ENCODE data around the gene TMEM54. TPM values are rescaled to one million over a fixed set of nuclear protein-coding genes. Genes with fewer than 3 reads are reported as not detected.
A peak's percentile ranks its signal among the peaks of the same experiment; 100 is the strongest.

Gene TMEM54
- polyA plus RNA-seq, 1 donor from 2014 or later = not detected

DNA sequence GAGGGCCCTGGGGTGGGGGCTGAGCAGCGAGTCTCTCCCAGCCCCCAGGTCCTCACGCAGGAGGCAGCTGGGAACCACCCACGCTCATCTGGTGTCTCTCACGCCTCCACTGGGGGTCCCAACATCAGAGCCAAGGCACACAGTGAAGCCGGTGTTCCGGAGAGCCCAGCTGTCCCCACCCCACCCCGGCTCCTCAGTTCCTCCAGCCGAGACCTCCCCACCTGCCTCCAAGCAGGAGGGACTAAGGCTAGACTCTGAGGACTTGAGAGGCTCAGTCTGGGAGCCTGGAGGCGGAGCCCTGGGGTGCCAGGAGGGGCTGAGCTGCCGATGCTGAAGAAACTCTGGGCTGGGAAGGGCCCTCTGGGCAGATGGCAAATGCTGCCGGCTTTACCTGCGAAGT is 16.5 kb downstream of the TMEM54 start:
- H3K36me3 Mint-ChIP-seq = peaks cover 2% of the 10 kb centered on the region
- H3K4me3 Mint-ChIP-seq = no peak overlapping the region
- no peaks in the 10 kb centered on the region for H3K9me3 Mint-ChIP-seq
- no peak overlapping the region for H3K27ac Mint-ChIP-seq
- H3K4me1 Mint-ChIP-seq = peaks cover 0 to 4% (median 4%) of the 10 kb centered on the region in 3 donors
- H3K27me3 Mint-ChIP-seq = peaks cover 45% of the 10 kb centered on the region

DNA sequence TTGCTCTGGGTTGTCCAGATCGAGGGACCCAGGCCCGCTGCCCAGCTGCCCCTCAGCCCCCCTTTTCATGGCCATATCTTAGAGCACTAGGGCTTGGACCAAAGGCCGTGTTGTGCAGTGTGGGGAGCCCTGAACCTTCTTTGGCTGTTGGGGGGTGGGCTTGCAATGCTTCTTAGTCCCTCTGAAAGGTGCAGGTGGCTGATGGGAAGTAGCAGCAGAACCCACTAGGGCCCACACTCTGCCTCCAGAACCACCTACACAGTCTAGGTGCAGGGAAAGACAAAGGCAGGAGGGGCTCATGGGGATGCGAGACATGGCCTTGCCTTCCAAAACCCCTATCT is 17.2 kb downstream of the TMEM54 start:
- Mint-ChIP-seq H3K27me3 (peaks cover 39% of the 10 kb centered on the region), H3K4me3 (no peak overlapping the region), H3K27ac (peak overlapping the region in 1 of 3 donors; percentile 23), H3K9me3 (no peaks in the 10 kb centered on the region), H3K4me1 (peaks cover 0 to 4% (median 4%) of the 10 kb centered on the region in 3 donors), H3K36me3 (peaks cover 2% of the 10 kb centered on the region)

DNA sequence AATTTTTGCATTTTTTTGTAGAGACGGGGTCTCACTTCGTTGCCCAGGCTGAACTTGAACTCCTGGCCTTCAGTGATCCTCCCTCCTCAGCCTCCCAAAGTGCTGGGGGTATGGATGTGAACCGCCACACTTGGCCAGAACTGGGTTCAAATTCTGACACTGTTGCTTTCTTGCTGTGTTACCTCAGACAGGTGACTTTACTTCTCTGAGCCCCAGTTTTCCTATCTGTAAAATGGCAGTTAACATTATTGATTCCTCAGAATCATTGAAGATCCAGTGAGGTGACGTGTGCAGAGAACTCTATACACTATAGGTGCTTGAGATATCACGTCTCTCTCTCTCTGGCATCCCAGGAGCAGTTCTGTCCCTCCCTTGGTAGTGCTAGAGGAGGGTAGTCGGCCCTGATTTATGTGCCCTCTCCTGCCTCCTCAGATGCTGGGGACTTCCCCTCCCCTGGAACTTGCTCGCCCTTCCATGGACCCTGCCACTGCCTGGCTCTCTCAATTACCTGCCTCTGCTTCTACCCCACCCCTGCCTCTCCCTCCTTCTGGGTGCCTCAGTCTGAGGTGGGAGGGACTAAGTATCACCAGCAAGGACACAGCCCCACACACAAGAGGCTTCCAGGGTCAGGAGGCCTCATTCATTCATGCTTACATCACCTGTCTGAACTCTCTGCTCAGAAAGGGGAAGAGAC is 17.7 kb downstream of the TMEM54 start:
- Mint-ChIP-seq H3K4me1 (peaks cover 0 to 4% (median 4%) of the 10 kb centered on the region in 3 donors), H3K4me3 (no peak overlapping the region), H3K36me3 (peaks cover 2% of the 10 kb centered on the region), H3K27ac (peak overlapping the region in 1 of 3 donors; percentile 23), H3K27me3 (peaks cover 37% of the 10 kb centered on the region), H3K9me3 (no peaks in the 10 kb centered on the region)

DNA sequence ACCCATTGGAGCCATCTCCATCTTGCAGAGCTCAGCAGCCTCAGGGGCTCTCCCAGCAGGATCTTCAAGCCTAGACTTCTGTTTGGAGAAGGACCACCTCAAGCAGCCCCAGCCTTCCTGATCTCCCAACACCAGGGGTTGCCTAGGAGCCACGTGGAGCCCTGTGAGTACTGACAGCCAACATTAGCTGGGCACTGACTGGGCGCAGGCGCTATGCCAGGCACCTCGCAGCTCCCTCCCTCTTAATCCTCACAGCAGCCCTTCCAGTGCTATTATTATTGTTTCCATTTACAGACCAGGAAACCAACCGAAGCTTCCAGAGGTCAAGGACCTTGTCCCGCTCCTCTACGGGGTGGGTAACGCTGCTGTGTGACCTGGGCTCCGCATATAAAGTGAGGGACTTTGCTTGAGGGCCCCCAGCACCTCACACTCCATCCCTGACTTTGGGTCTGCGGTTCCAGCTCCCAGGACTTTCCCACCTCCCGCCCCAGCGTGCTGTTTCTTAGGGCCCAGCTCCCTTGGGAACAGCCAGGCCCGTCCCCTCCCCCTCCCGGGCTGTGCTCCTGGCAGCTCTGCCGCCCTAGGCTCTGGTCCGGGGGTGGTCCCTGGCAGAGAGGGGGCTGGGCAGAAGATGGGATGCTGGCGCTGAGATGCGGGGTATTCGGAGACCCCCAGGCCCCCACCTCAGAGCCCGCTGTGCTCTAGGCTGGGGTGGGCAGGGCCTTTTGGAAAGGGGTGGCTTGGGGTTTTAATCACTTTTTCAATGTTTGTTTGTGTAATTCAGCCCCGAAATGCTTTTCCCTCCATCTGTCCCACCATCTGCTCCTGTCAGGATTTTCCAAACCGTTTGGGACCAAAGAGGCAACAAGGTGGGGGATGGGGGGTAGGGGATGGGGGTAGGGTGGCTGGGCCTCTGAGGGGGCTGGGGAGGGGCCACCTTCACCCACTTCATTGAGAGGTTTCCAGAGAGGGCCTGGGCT is 19.0 kb downstream of the TMEM54 start:
- Mint-ChIP-seq H3K4me1 (peaks cover 0 to 4% (median 4%) of the 10 kb centered on the region in 3 donors), H3K4me3 (no peak overlapping the region), H3K36me3 (peaks cover 2% of the 10 kb centered on the region), H3K9me3 (no peaks in the 10 kb centered on the region), H3K27me3 (peaks cover 25% of the 10 kb centered on the region), H3K27ac (no peak overlapping the region)

DNA sequence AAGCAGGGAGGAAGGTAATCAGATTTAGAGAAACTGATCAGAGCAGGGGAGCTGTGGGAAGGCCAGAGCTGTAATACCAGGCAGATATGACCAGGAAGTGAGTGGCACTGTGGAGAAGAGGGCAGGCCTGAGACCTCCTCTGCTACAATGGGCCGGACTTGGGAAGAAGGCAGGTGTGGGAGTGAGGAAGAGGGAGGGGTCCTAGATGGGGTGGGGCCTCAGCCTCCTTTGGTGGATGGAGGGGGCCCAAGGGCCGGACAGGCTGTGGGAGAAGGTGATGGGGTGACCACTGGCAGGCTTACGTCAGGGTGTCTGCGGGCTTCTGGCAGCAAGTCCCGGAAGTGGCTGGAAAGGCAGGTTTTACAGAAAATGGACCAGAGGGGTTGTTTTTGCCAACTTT is 19.9 kb downstream of the TMEM54 start:
- H3K36me3 Mint-ChIP-seq = no peaks in the 10 kb centered on the region
- peaks cover 0 to 4% (median 3%) of the 10 kb centered on the region in 3 donors for H3K4me1 Mint-ChIP-seq
- H3K27me3 Mint-ChIP-seq = peaks cover 24% of the 10 kb centered on the region
- H3K4me3 Mint-ChIP-seq = no peak overlapping the region
- no peak overlapping the region for H3K27ac Mint-ChIP-seq
- H3K9me3 Mint-ChIP-seq = no peaks in the 10 kb centered on the region

DNA sequence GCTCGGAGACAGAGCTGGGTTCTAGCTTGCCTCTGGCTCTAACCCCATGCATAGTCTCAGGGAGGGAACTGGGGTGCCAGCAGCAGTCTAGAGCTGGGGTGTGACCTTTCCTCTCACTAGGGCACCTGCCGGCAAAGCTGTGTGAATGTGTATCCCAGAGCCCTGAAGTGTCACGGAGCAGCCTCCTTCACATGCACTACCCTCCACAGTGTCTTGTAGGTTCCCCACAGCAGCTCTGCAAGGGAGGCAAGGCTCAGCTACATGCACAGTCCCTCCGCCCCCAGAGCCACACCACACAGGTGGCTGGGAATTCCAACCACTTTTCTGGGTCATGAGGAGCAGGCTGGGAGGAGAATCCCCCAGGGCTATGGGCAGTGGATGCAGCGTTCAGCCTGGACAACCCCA is 22.6 kb downstream of the TMEM54 start:
- H3K36me3 Mint-ChIP-seq = no peaks in the 10 kb centered on the region
- no peaks in the 10 kb centered on the region for H3K9me3 Mint-ChIP-seq
- no peak overlapping the region for H3K27ac Mint-ChIP-seq
- no peak overlapping the region for H3K4me3 Mint-ChIP-seq
- peaks cover 0 to 7% (median 6%) of the 10 kb centered on the region in 3 donors for H3K4me1 Mint-ChIP-seq
- H3K27me3 Mint-ChIP-seq = peaks cover 25% of the 10 kb centered on the region

DNA sequence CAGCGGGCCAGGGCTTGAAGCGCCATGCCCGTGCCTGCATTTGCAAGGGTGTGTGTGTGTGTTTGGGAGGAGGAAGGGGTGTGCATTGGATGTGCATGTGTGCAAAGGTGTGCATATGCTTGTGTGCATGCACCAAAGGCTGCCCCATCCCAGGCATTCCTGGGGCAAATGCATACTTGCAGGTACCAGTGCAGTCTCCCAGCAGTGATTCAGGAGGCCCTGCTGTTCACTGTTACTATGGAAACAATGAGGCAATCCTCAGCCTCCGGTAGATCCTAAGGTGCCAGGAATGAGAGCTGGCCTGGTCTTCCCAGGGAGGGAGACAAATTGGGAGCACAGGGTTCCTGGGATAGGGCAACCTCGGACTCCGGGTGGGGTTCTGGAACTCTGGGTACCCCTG is 23.0 kb downstream of the TMEM54 start:
- H3K9me3 Mint-ChIP-seq = no peaks in the 10 kb centered on the region
- H3K36me3 Mint-ChIP-seq = no peaks in the 10 kb centered on the region
- peaks cover 0 to 7% (median 6%) of the 10 kb centered on the region in 3 donors for H3K4me1 Mint-ChIP-seq
- H3K27ac Mint-ChIP-seq = no peak overlapping the region
- H3K4me3 Mint-ChIP-seq = no peak overlapping the region
- H3K27me3 Mint-ChIP-seq = peaks cover 24% of the 10 kb centered on the region

DNA sequence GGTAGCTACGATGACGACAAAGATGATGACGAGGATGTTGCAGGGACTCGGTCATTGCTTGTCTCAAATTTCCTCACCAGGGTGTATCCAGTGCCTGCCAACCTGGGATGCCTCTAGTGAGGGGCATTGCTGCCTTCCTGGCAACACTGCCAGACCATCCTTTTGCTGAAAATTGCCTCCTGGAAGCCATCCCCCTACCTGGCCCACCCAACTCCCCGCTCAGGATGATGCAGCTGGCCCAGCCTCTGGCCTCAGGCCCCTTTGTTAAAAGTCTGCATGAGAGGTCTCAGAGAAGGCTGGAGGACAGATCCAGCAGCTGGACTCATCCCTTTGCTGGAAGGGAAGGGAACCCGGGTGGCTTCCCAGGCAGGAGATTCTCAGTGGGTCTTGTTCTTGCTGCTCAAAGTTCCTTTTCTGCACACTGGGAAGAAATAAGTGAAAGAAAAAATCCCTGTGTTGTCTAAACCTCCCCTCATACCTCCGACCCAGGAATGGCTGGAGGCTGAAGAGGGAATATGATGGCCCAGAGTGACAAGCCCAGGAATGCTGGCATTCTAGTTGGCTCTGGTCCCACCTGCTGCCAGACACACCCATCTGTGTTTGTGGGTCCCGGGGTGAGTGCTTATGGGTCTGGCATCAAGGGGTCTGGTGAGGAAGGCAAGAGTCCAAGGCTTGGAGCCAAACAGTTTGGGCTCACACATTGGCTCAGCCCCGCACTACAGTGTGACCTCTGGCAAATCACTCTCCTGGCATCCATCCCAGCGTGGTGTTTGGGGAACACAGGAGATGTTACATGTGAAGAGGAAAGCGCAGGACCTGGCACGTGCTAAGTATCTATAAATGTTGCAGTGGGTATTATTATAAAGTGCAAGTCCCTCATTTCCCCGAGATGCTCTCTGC is 23.7 kb downstream of the TMEM54 start:
- H3K36me3 Mint-ChIP-seq = no peaks in the 10 kb centered on the region
- no peaks in the 10 kb centered on the region for H3K9me3 Mint-ChIP-seq
- H3K4me3 Mint-ChIP-seq = no peak overlapping the region
- H3K27ac Mint-ChIP-seq = no peak overlapping the region
- H3K27me3 Mint-ChIP-seq = peaks cover 25% of the 10 kb centered on the region
- peaks cover 0 to 9% (median 9%) of the 10 kb centered on the region in 3 donors for H3K4me1 Mint-ChIP-seq

DNA sequence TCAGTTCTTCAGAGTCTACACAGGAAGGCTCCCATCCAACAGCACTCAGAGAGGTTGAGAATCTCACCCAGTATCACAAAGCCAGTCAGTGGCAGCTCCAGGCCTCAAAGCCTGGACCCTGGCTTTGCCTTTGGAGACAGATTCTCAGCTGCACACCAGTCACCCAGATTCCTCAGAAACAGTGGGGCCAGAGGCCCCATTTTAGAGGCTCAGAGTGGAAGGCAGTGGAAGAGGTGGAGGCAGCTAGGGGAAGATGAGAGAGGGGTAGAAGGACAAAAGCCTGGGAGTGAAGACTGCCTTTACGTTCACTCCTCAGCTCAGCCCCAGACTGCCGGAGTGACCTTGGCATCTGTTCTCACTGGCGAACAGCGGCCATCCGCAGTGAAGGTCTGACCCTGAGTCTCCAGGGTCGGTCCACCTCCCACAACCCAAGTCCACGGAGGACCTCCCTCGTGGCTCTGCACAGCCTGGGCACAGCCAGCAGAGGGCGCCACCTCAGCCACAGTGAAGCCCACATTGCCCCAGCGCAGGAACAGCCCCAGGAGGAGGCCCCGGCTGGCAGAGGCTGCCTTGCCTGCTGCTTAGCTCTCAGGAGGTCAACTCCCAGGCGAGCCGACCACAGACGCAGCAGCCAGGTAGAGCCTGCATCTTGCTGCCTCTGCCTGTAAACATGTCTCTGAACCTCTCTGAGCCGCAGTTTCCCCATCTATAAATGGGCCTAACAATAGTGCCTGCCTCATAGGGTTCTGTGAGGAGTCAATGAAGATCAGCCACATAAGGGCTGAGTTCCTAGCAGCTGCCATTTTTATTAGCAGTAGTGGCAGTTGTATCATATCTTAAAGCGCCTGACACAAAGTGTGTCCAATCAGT is 24.6 kb downstream of the TMEM54 start:
- no peaks in the 10 kb centered on the region for H3K9me3 Mint-ChIP-seq
- no peak overlapping the region for H3K4me3 Mint-ChIP-seq
- no peaks in the 10 kb centered on the region for H3K36me3 Mint-ChIP-seq
- peaks cover 32% of the 10 kb centered on the region for H3K27me3 Mint-ChIP-seq
- H3K27ac Mint-ChIP-seq = peak overlapping the region in 1 of 3 donors; percentile 43
- H3K4me1 Mint-ChIP-seq = peaks cover 7 to 14% (median 10%) of the 10 kb centered on the region in 3 donors

DNA sequence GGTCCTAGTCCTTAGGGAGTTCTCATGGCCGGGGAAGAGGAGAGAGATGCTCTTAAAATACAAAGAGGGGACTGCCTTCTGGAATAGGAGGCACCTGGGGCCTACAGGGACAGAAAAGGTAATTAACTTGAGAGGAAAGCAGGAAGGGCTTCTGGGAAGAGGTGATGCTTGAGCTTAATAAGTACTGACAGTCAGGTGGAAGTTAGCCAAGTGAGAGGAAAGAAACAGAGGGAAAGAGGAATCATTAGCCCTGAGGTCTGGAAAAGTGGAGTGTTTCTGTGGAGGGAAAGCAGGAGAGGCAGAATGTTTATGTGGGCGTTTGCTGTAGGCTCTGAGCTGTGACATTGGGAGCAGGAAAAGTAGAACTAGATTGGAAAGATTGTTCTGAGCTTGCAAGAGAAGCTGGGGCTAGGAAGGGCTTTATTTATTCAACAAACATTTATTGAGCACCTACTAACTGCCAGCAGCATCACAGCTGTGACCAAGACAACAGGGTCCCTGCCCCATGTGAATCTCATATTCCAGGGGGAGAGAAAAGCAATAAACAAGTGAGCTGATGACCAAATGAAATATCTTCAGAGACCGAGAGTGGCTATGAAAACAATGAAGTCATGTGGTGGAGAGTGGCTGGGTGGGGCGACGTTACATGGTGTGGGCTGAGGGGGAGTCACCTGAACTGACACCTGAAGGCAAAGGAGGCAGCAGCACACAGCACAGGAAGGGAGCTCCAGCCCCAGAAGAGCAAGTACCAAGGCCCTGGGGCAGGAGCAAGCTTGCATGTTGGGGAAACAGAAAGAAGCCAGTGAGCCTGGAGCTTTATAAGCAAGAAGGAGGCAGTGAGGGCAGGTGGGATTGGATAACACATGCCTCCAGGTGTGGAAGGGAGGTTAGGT is 26.1 kb downstream of the TMEM54 start:
- Mint-ChIP-seq H3K36me3 (no peaks in the 10 kb centered on the region), H3K4me3 (no peak overlapping the region), H3K27ac (no peak overlapping the region), H3K27me3 (peaks cover 40% of the 10 kb centered on the region), H3K9me3 (no peaks in the 10 kb centered on the region), H3K4me1 (peaks cover 12 to 19% (median 15%) of the 10 kb centered on the region in 3 donors)

DNA sequence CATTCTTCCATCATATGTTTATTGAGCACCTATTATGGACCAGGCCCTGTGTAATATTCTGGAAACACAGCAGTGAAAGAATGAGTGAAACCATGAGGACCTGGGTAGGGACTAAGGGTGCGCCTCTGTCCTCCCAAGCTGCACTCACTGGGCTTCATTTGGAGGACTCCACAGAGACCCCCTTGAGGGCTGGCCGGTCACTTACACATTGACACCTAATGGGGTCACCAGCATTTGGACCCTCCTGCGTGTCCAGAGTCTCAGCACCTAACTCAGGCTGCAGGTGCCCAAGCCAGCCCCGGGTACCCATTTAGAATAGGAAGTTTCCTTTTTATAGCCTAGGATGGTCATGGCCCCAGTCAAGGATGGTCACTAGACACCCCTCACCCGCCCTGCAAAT is 27.7 kb downstream of the TMEM54 start:
- Mint-ChIP-seq H3K4me3 (peak overlapping the region in 1 of 4 donors; percentile 41), H3K9me3 (no peaks in the 10 kb centered on the region), H3K4me1 (peaks cover 12 to 19% (median 15%) of the 10 kb centered on the region in 3 donors), H3K27ac (no peak overlapping the region), H3K27me3 (peaks cover 50% of the 10 kb centered on the region), H3K36me3 (no peaks in the 10 kb centered on the region)

DNA sequence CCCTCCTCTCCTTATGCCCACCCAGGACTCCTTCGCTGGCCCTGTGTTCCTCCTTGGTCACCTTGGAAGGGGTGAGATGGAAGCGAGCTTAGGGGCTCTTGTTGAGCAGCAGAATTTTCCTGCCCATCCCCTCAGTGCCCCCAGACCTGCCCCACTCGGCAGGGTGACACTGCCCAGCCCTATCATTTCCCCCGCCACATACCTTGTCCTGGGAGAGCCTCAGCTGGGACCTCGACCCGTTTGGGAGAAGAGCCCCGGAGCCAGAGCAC is 29.1 kb downstream of the TMEM54 start:
- peaks cover 12 to 19% (median 15%) of the 10 kb centered on the region in 3 donors for H3K4me1 Mint-ChIP-seq
- no peaks in the 10 kb centered on the region for H3K9me3 Mint-ChIP-seq
- peak overlapping the region in 2 of 4 donors; percentile 88 to 90 for H3K4me3 Mint-ChIP-seq
- peaks cover 2% of the 10 kb centered on the region for H3K36me3 Mint-ChIP-seq
- H3K27me3 Mint-ChIP-seq = peaks cover 48% of the 10 kb centered on the region
- no peak overlapping the region for H3K27ac Mint-ChIP-seq

All from IgD-negative memory B cell (primary cell).